ENCODE data around the gene PUM1. TPM values are rescaled to one million over a fixed set of nuclear protein-coding genes. Genes with fewer than 3 reads are reported as not detected.

PUM1 gene
- total RNA-seq, 4 donors from 2014 or later = 75.1 to 104 (median 86.4) TPM

- TF ChIP-seq CTCF (IDR thresholded peaks at IDR 0.05; ENCODE audit: low read depth) = no peak
Measured at GRCh38 chr1:30920827-30921226, 144.7 kb downstream of the PUM1 start.

GRCh38 chr1:30919025-30919881 is 146.3 kb downstream of the PUM1 start:
- no peak for TF ChIP-seq CTCF (IDR thresholded peaks at IDR 0.05; ENCODE audit: low read depth)

- TF ChIP-seq CTCF (IDR thresholded peaks at IDR 0.05; ENCODE audit: low read depth) = no peak
Measured at GRCh38 chr1:30916296-30916695, 149.2 kb downstream of the PUM1 start.

GRCh38 chr1:30915491-30916230 is 149.9 kb downstream of the PUM1 start:
- TF ChIP-seq CTCF (IDR thresholded peaks at IDR 0.05; ENCODE audit: low read depth) = no peak

- TF ChIP-seq CTCF (IDR thresholded peaks at IDR 0.05; ENCODE audit: low read depth) = no peak
Measured at GRCh38 chr1:30914931-30915330, 150.6 kb downstream of the PUM1 start.

- TF ChIP-seq CTCF (IDR thresholded peaks at IDR 0.05; ENCODE audit: low read depth) = no peak
Measured at GRCh38 chr1:30914587-30914922, 151.0 kb downstream of the PUM1 start.

GRCh38 chr1:30912913-30913652 is 152.4 kb downstream of the PUM1 start:
- TF ChIP-seq CTCF (IDR thresholded peaks at IDR 0.05; ENCODE audit: low read depth) = no peak

Measured in subcutaneous adipose tissue (tissue), 4 donors.